Mesenchymal stem cell (in vitro differentiated cells and primary cell): ENCODE results near the gene FAM177A1.

ENCODE experiments used
- DNase-seq: peaks from one replicate; pipeline ENCODE4 v3.0.0-alpha.2; 2013
- H2AFZ ChIP-seq: one replicate; pipeline ENCODE4 v1.6.1; 2013; ENCODE audit warnings: low read depth, mild to moderate bottlenecking, control low read depth, inconsistent platforms, low read length, moderate library complexity
- H2AK5ac ChIP-seq: 2 replicates; pipeline ENCODE4 v1.6.1; 2013; ENCODE audit warnings: low read length, moderate library complexity, mild to moderate bottlenecking, inconsistent platforms; ENCODE audit not compliant: severe bottlenecking
- H2BK120ac ChIP-seq: one replicate; pipeline ENCODE4 v1.6.1; 2013; ENCODE audit warnings: low read depth, mild to moderate bottlenecking, inconsistent platforms, low read length, moderate library complexity
- H2BK12ac ChIP-seq, 2 experiments: one replicate each; pipeline ENCODE4 v1.6.1; 2013; ENCODE audit warnings: inconsistent platforms in 2 of 2, low read length in 2 of 2, mild to moderate bottlenecking in 2 of 2, moderate library complexity in 2 of 2, control low read depth in 1 of 2
- H2BK15ac ChIP-seq: one replicate; pipeline ENCODE4 v1.6.1; 2013; ENCODE audit warnings: mild to moderate bottlenecking, low read depth, inconsistent platforms; ENCODE audit not compliant: poor library complexity, severe bottlenecking
- H2BK5ac ChIP-seq: 2 replicates; pipeline ENCODE4 v1.6.1; 2013; ENCODE audit warnings: low read depth, mild to moderate bottlenecking, low read length, control low read depth, inconsistent platforms; ENCODE audit not compliant: poor library complexity, severe bottlenecking
- H3K14ac ChIP-seq, 2 experiments: one replicate each; pipeline ENCODE4 v1.6.1; 2013; ENCODE audit warnings: inconsistent platforms in 2 of 2, low read length in 2 of 2, control low read depth in 1 of 2, mild to moderate bottlenecking in 1 of 2, moderate library complexity in 1 of 2
- H3K18ac ChIP-seq, 2 experiments: one replicate each; pipeline ENCODE4 v1.6.1; 2013; ENCODE audit warnings: inconsistent platforms in 2 of 2, low read length in 2 of 2, control low read depth in 1 of 2, low read depth in 1 of 2, mild to moderate bottlenecking in 1 of 2
- H3K23ac ChIP-seq, 2 experiments: one replicate each; pipeline ENCODE4 v1.6.1; 2013; ENCODE audit warnings: inconsistent platforms in 2 of 2, low read length in 2 of 2, mild to moderate bottlenecking in 2 of 2, moderate library complexity in 2 of 2, control low read depth in 1 of 2
- H3K27ac ChIP-seq: 2 replicates; pipeline ENCODE4 v1.5.1; 2013; ENCODE audit warnings: mild to moderate bottlenecking, moderate library complexity, low read length, control low read depth, inconsistent platforms; ENCODE audit not compliant: poor library complexity, severe bottlenecking
- H3K27me3 ChIP-seq, 2 experiments: 2 replicates each; pipeline versions ENCODE4 v1.6.1 to v1.7.0; 2013; ENCODE audit warnings: low read length in 2 of 2, mild to moderate bottlenecking in 2 of 2, moderate library complexity in 2 of 2, control low read depth in 1 of 2, inconsistent platforms in 1 of 2; ENCODE audit not compliant: control insufficient read depth in 1 of 2, insufficient read depth in 1 of 2
- H3K36me3 ChIP-seq, 2 experiments: 2 replicates each; pipeline versions ENCODE4 v1.6.1 to v1.7.0; 2013; ENCODE audit warnings: low read length in 2 of 2, control low read depth in 1 of 2, inconsistent platforms in 1 of 2, low read depth in 1 of 2, mild to moderate bottlenecking in 1 of 2; ENCODE audit not compliant: insufficient read depth in 2 of 2, control insufficient read depth in 1 of 2
- H3K4ac ChIP-seq, 2 experiments: one replicate each; pipeline ENCODE4 v1.6.1; 2013; ENCODE audit warnings: inconsistent platforms in 2 of 2, low read length in 2 of 2, mild to moderate bottlenecking in 2 of 2, moderate library complexity in 2 of 2, control low read depth in 1 of 2, low read depth in 1 of 2
- H3K4me1 ChIP-seq: 2 replicates; pipeline ENCODE4 v1.6.1; 2013; ENCODE audit warnings: low read depth, low read length, control low read depth; ENCODE audit not compliant: control insufficient read depth, insufficient read depth
- H3K4me2 ChIP-seq: 2 replicates; pipeline ENCODE4 v1.6.1; 2013; ENCODE audit warnings: low read length, mild to moderate bottlenecking, inconsistent platforms; ENCODE audit not compliant: poor library complexity, severe bottlenecking
- H3K4me3 ChIP-seq, 2 experiments: 2 replicates each; pipeline versions ENCODE4 v1.5.1 to v1.7.0; 2013; ENCODE audit warnings: low read length in 2 of 2, mild to moderate bottlenecking in 2 of 2, control low read depth in 1 of 2, low read depth in 1 of 2; ENCODE audit not compliant: insufficient read depth in 1 of 2
- H3K79me1 ChIP-seq: replicated peaks from 2 replicates; pipeline ENCODE4 v1.6.1; 2013; ENCODE audit warnings: mild to moderate bottlenecking, control low read depth, low read length, inconsistent platforms; ENCODE audit not compliant: poor library complexity, severe bottlenecking
- H3K9ac ChIP-seq: 2 replicates; pipeline ENCODE4 v1.7.0; 2013; ENCODE audit warnings: mild to moderate bottlenecking, low read length, moderate library complexity
- H3K9me3 ChIP-seq: 2 replicates; pipeline ENCODE4 v1.7.0; 2013; ENCODE audit warnings: mild to moderate bottlenecking, low read length; ENCODE audit not compliant: control insufficient read depth
- H4K8ac ChIP-seq: one replicate; pipeline ENCODE4 v1.6.1; 2013; ENCODE audit warnings: inconsistent platforms, mild to moderate bottlenecking, low read length, moderate library complexity
- H4K91ac ChIP-seq: one replicate; pipeline ENCODE4 v1.6.1; 2013; ENCODE audit warnings: mild to moderate bottlenecking, low read length, inconsistent platforms
- WGBS: methylation state at CpG from one replicate; pipeline ENCODE4 v1.1.7; 2013; ENCODE audit warnings: mixed read lengths; 5-methylcytosine and 5-hydroxymethylcytosine counted together

Gene FAM177A1

DNA sequence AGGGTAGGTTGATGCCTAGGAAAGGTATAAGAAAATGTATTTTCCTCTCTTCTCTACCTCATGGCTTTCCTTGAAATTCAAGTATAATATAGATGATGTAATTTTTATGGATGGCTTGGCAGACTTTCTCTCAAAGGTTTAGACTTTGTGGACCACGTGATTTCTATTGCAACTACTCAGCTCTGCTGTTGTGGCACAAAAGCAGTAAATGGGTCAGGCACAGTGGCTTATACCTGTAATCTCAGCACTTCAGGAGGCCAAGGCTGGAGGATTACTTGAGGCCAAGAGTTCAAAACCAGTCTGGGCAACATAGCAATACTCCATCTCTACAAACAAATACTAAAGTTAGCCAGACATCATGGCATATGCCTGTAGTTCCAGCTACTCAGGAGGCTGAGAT lies 41.2 kb upstream of the FAM177A1 start:
- H2BK120ac ChIP-seq, result no peak overlapping the region
- no peak overlapping the region for H3K4ac ChIP-seq
- no peak overlapping the region for H2BK12ac ChIP-seq
- no peak overlapping the region for H3K4me3 ChIP-seq
- H2BK5ac ChIP-seq, result no peak overlapping the region
- no peak overlapping the region for H2BK15ac ChIP-seq
- H3K79me1 ChIP-seq, result peaks cover 25% of the 10 kb centered on the region
- no peak overlapping the region for H2AFZ ChIP-seq
- H4K8ac ChIP-seq, result no peak overlapping the region
- no peak overlapping the region for H2AK5ac ChIP-seq
- no peak overlapping the region for H3K9ac ChIP-seq
- H3K4me2 ChIP-seq, result no peak overlapping the region
- no peak overlapping the region for H3K14ac ChIP-seq
- no peak for DNase-seq
- 100% methylated on average over 1 of the region's 1 CpG for WGBS
- H3K36me3 ChIP-seq, result peaks cover 29 to 60% of the 10 kb centered on the region in 2 experiments
- no peaks in the 10 kb centered on the region for H3K27me3 ChIP-seq
- H4K91ac ChIP-seq, result no peak overlapping the region
- H3K23ac ChIP-seq, result no peak overlapping the region
- H3K18ac ChIP-seq, result no peak overlapping the region
- H3K27ac ChIP-seq, result no peak overlapping the region
- H3K4me1 ChIP-seq, result no peaks in the 10 kb centered on the region
- no peaks in the 10 kb centered on the region for H3K9me3 ChIP-seq

DNA sequence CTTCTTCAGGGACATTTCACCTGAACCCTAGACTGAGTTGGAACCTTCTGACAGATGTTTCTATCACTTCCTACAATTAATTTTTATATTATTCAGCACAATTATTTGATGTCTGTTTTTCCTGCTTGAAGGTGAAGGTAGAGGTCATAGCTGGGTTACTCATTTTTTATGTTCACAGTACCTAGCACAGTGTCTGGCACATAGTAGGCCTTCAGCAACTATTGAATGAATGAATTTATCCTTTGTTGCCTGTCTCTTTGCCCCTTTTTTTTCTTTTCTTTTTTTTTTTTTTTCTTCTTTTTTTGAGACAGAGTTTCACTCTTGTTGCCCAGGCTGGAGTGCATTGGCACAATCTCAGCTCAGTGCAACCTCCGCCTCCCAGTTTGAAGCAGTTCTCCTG lies 29.5 kb upstream of the FAM177A1 start:
- peaks cover 7% of the 10 kb centered on the region for H3K79me1 ChIP-seq
- no peak overlapping the region for H2BK12ac ChIP-seq
- DNase-seq, result no peak
- no peak overlapping the region for H2AFZ ChIP-seq
- 100% methylated on average over 1 of the region's 1 CpG for WGBS
- no peak overlapping the region for H3K4me2 ChIP-seq
- no peak overlapping the region for H3K4ac ChIP-seq
- H3K9me3 ChIP-seq, result no peaks in the 10 kb centered on the region
- no peak overlapping the region for H4K91ac ChIP-seq
- no peak overlapping the region for H4K8ac ChIP-seq
- no peak overlapping the region for H3K27ac ChIP-seq
- H2AK5ac ChIP-seq, result no peak overlapping the region
- H3K14ac ChIP-seq, result no peak overlapping the region
- H3K4me3 ChIP-seq, result no peak overlapping the region
- H3K9ac ChIP-seq, result no peak overlapping the region
- H3K23ac ChIP-seq, result no peak overlapping the region
- no peaks in the 10 kb centered on the region for H3K27me3 ChIP-seq
- H3K18ac ChIP-seq, result no peak overlapping the region
- H3K4me1 ChIP-seq, result no peaks in the 10 kb centered on the region
- H2BK120ac ChIP-seq, result no peak overlapping the region
- peaks cover 17 to 89% of the 10 kb centered on the region in 2 experiments for H3K36me3 ChIP-seq
- no peak overlapping the region for H2BK15ac ChIP-seq
- no peak overlapping the region for H2BK5ac ChIP-seq

DNA sequence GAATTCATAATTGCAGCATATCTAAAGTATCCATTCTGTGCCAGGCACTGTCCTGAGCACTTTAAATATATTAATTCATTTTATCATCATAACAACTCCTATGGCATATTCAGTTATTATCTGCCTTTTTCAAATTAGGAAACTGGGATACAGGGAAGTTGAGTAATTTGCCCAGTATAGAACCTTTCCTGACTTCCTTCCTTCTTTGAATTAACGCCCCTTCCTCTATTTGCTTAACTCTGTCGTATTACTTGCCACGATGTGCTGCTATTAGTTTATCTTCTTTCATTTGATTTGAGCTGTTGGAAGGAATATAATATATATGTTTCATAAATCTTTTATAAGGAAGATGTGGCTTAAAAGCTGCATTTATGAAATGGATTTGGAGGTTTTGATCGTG lies 25.4 kb upstream of the FAM177A1 start:
- H2BK12ac ChIP-seq, result no peak overlapping the region
- DNase-seq, result no peak
- no peak overlapping the region for H3K14ac ChIP-seq

DNA sequence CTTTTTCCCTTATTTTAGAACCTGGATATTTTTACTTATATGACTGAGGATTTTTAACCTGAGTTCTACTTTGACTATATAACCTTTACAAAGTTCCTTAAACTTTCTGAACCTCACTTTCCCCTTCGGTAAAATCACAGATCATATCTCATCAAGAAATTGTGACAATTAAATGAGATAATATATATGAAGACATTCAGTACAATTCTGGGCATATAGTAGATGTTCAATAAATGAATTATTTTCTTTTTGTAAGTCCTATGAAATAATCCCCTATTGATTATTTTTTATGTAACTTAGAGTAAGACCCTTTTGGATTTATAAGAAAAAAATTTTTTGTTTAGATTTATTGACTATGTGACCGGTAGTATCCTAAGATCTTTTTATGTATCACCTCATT lies 17.6 kb upstream of the FAM177A1 start:
- Histone ChIP-seq H3K14ac (no peak overlapping the region), H2AK5ac (no peak overlapping the region), H3K23ac (no peak overlapping the region), H2BK15ac (no peak overlapping the region), H3K36me3 (peaks cover 49 to 79% of the 10 kb centered on the region in 2 experiments), H3K4ac (no peak overlapping the region), H3K4me2 (no peak overlapping the region), H3K27me3 (no peaks in the 10 kb centered on the region), H3K9ac (no peak overlapping the region), H4K91ac (no peak overlapping the region), H3K4me1 (no peaks in the 10 kb centered on the region), H2BK120ac (no peak overlapping the region), H2AFZ (no peak overlapping the region), H3K27ac (no peak overlapping the region), H4K8ac (no peak overlapping the region), H2BK12ac (no peak overlapping the region), H3K18ac (no peak overlapping the region), H3K4me3 (no peak overlapping the region), H3K79me1 (peaks cover 5% of the 10 kb centered on the region), H2BK5ac (no peak overlapping the region), H3K9me3 (no peaks in the 10 kb centered on the region)
- no CpG with 5 or more reads among the region's 2 CpGs for WGBS
- DNase-seq, result no peak

More for the DNA sequence above, 25.4 kb upstream of the FAM177A1 start:
- H3K9me3 ChIP-seq, result no peaks in the 10 kb centered on the region
- no peak overlapping the region for H4K8ac ChIP-seq
- no peak overlapping the region for H2AFZ ChIP-seq
- H4K91ac ChIP-seq, result no peak overlapping the region
- no peak overlapping the region for H3K4me3 ChIP-seq
- H3K23ac ChIP-seq, result no peak overlapping the region
- no peak overlapping the region for H3K4ac ChIP-seq
- H3K18ac ChIP-seq, result no peak overlapping the region
- no peaks in the 10 kb centered on the region for H3K27me3 ChIP-seq
- H2AK5ac ChIP-seq, result no peak overlapping the region
- peaks cover 5% of the 10 kb centered on the region for H3K79me1 ChIP-seq
- peaks cover 21 to 84% of the 10 kb centered on the region in 2 experiments for H3K36me3 ChIP-seq
- H3K4me1 ChIP-seq, result no peaks in the 10 kb centered on the region
- no peak overlapping the region for H2BK15ac ChIP-seq
- no peak overlapping the region for H3K9ac ChIP-seq
- no peak overlapping the region for H2BK120ac ChIP-seq
- 93% methylated on average over 1 of the region's 4 CpGs for WGBS
- H3K27ac ChIP-seq, result no peak overlapping the region
- H3K4me2 ChIP-seq, result no peak overlapping the region
- H2BK5ac ChIP-seq, result no peak overlapping the region
